Right lobe of liver (tissue), 4 donors: ENCODE measurements around the gene PRKD2.

ENCODE experiments used
- POLR2A ChIP-seq: fragments of 450-650 bp; IDR thresholded peaks from one replicate; pipeline ENCODE4 v1.6.1; 2017; ENCODE audit warnings: antibody characterized with exemption, mild to moderate bottlenecking
- TF ChIP-seq, protein P1 (sequence below), 4 donors: fragments of 200-600 bp in 3 of 4; fragments of 450-650 bp in 1 of 4; IDR thresholded peaks; one replicate each; pipeline versions ENCODE4 v1.5.1 to v1.8.0; 2016 to 2022; ENCODE audit warnings: antibody characterized with exemption in 4 of 4, mild to moderate bottlenecking in 2 of 4
- donor health status: DM: no; HTN: no; CAD: no.
- donor health status: DM: no; HTN: no; CAD: no.
- donor health status: DM: no; HTN: yes; CAD: no.

DNA sequence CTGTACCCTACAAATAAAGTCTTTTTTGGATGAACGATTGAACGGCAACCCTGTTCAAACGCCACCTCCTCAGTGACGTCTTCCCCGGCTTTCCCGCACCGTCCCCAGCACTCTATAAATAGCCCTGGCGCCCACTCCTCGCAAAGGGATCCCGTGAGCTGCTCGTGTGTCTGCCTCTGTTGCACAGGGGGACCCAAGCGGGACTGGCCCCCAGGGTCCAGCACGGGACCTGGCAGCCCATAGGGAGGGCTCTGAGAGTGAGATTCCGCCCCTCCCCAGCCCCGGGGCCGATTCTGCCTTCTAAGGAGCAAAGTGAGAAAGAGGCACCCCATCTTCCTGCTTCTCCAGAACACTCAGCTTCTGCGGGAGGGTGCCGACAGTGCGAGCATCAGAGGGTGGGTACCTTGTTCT is 20.9 kb upstream of the PRKD2 start:
- TF ChIP-seq, protein P1, sequence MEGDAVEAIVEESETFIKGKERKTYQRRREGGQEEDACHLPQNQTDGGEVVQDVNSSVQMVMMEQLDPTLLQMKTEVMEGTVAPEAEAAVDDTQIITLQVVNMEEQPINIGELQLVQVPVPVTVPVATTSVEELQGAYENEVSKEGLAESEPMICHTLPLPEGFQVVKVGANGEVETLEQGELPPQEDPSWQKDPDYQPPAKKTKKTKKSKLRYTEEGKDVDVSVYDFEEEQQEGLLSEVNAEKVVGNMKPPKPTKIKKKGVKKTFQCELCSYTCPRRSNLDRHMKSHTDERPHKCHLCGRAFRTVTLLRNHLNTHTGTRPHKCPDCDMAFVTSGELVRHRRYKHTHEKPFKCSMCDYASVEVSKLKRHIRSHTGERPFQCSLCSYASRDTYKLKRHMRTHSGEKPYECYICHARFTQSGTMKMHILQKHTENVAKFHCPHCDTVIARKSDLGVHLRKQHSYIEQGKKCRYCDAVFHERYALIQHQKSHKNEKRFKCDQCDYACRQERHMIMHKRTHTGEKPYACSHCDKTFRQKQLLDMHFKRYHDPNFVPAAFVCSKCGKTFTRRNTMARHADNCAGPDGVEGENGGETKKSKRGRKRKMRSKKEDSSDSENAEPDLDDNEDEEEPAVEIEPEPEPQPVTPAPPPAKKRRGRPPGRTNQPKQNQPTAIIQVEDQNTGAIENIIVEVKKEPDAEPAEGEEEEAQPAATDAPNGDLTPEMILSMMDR (IDR thresholded peaks at IDR 0.05), result no peak
- TF ChIP-seq POLR2A, result no peak
